ENCODE data around the gene CADM2.

Gene CADM2

DNA sequence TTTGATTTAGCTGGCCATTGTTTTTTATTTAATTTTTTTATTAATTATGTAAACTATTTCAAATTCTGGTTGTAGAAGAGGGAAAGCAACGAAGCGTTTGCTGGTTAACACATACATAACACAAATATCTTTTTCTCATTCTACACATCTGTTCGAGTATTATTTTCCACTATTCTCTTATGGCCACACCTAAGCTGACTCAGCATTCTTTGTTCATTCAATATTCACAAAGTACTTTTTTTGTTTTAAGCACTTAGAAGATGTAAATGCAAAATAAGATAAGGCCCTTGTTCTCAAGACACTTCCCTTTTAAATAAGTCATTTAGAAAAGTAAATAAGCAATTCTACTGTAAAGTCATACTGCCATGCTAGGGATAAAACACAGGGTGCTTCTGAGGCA, 45.4 kb downstream of the CADM2 start:
- Mint-ChIP-seq H3K27me3 (no peaks in the 10 kb centered on the region), H3K27ac (no peak overlapping the region), H3K4me1 (ENCODE audit: low read depth) (no peaks in the 10 kb centered on the region), H3K9me3 (ENCODE audit: low read depth) (no peaks in the 10 kb centered on the region), H3K36me3 (no peaks in the 10 kb centered on the region), H3K4me3 (no peak overlapping the region)

DNA sequence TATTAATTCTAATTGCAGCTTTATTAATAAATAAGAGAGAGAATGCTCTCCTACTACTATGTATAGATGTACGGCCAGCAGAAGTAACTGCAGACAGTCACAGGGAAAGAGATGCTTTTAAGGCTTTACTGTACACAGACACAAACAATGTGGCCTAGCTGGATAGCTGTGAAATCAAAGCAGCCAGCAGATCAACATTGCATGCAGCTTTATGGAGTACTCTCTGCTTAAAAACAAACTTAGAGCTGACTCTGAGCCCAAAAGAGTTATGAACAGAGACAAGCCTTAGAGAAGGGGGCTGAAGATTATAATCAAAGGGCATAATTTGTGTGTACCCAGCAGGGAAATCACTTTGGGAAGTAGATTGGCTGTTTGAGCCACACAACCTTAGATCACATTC, 47.2 kb downstream of the CADM2 start:
- Mint-ChIP-seq H3K9me3 (ENCODE audit: low read depth) (peaks cover 5% of the 10 kb centered on the region), H3K4me3 (no peak overlapping the region), H3K27me3 (no peaks in the 10 kb centered on the region), H3K27ac (no peak overlapping the region), H3K4me1 (ENCODE audit: low read depth) (no peaks in the 10 kb centered on the region), H3K36me3 (no peaks in the 10 kb centered on the region)

DNA sequence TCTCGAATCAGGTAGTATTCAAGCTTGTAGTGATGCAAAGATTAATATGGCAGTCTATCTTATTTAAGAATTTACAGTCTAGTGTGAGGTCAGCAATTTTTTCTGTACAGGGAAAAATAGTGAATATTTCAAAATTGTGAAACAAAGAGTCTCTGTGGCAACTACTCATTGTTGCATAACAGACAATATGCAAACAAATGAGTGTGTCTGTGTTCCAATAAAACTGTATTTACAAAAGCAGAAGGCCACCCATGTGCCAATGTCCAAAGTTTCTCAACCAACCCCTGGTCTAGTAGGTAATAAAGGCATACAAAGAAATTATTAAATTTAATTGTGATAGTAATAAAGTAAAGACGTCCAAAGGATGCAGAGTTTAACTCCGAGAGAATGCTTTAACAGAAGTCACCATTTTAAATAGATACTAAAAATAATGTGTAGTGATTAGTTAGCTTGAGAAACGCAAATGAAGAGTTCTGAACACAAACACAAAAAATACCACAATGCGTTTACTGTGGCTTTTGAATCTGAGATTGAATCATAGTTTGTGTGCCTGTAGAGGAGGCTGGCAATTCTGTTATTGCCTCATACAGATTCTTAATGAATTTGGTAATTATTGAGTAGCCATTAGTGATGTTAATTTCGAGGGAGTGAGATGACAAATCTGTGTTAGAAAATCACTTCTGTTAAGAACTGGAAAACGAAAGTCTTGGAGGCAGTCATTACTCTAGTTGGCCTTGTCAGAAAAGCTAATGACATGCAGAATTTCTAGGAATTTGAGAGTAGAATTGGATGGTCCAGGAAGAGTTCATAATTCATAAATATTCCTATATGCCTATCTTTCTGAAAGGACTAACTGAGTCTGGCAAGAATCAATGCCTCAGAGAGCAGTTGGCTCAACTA, 48.7 kb downstream of the CADM2 start:
- H3K36me3 Mint-ChIP-seq: no peaks in the 10 kb centered on the region
- H3K4me3 Mint-ChIP-seq: no peak overlapping the region
- H3K9me3 Mint-ChIP-seq (ENCODE audit: low read depth): peaks cover 5% of the 10 kb centered on the region
- H3K27me3 Mint-ChIP-seq: no peaks in the 10 kb centered on the region
- H3K27ac Mint-ChIP-seq: no peak overlapping the region
- H3K4me1 Mint-ChIP-seq (ENCODE audit: low read depth): no peaks in the 10 kb centered on the region

DNA sequence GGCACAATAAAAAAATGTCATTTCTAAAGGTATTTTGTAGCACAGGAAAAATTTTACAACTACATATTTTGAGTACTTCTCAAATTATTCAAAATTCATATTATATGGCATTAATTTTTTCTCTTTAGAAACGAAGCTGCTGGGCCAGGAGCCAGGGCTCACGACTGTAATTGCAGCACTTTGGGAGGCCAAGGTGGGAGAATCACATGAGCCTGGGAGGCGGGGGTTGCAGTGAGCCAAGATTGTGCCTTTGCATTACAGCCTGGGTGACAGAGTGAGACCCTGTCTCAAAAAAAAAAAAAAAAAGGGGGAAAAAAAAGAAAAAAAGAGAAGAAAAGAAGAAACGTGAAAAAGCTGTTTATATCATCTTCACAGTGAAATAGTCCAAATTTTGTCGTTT, 62.0 kb downstream of the CADM2 start:
- H3K27me3 Mint-ChIP-seq: no peaks in the 10 kb centered on the region
- no peak overlapping the region for H3K27ac Mint-ChIP-seq
- H3K4me3 Mint-ChIP-seq: no peak overlapping the region
- H3K9me3 Mint-ChIP-seq (ENCODE audit: low read depth): peaks cover 15% of the 10 kb centered on the region
- H3K36me3 Mint-ChIP-seq: no peaks in the 10 kb centered on the region
- no peaks in the 10 kb centered on the region for H3K4me1 Mint-ChIP-seq (ENCODE audit: low read depth)

DNA sequence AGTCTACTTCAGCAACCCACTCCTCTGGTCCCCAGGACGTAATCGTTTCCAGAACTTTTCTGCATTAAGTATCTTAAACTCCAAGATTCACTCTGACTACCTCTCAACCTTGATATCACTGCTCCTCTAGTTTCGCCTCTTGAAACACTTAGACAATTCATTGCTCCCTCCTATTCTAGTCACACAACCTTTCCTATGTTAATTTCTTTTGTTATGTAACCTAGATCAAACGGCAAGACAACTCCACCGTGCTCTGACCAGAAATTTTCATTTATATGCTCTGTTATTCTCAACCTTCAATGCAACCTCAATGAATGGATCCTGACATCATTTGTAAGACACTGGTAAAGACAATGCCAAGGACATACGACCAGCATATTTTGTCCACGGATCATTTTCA, 71.3 kb downstream of the CADM2 start:
- no peaks in the 10 kb centered on the region for H3K36me3 Mint-ChIP-seq
- no peak overlapping the region for H3K27ac Mint-ChIP-seq
- no peaks in the 10 kb centered on the region for H3K4me1 Mint-ChIP-seq (ENCODE audit: low read depth)
- no peaks in the 10 kb centered on the region for H3K27me3 Mint-ChIP-seq
- peaks cover 5% of the 10 kb centered on the region for H3K9me3 Mint-ChIP-seq (ENCODE audit: low read depth)
- no peak overlapping the region for H3K4me3 Mint-ChIP-seq

DNA sequence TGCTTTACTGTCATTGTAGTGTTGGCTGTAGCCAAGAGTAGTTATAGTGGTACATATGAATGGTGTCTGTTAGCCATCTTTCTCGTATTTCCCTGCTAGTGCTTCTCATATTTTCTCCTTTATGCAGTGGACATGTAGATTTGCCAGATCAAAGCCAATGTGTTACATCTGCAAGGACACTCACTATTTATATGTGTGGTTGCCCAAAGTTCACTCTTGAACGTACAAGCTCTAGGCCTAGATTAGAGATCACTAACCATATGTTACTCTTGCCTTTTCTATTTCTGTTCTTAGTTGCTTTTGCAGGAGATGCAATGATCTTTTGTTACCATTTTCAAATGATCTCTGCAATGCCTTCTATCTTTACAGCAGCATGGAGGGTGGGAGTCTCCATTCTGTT, 78.4 kb downstream of the CADM2 start:
- peaks cover 5% of the 10 kb centered on the region for H3K9me3 Mint-ChIP-seq (ENCODE audit: low read depth)
- no peaks in the 10 kb centered on the region for H3K27me3 Mint-ChIP-seq
- H3K4me1 Mint-ChIP-seq (ENCODE audit: low read depth): no peaks in the 10 kb centered on the region
- no peaks in the 10 kb centered on the region for H3K36me3 Mint-ChIP-seq
- H3K27ac Mint-ChIP-seq: no peak overlapping the region
- H3K4me3 Mint-ChIP-seq: no peak overlapping the region

DNA sequence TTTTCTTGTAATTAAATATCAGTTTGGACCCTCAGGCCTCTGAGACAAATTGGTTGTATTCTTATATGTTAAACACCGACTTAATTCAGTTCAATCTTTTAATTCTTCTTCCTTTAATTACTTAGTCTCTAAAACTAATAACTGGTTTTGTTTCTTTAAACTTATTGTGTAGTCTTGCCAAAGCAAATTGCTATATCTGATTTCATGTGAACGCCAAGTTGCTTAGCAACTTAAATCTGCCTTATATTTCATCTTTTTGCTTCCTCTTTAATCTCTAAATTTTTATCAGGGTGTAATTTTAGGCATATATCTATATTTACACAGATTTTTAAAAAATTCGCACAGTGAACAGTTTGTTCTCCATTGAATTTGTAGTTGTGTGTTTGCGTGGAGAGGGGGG, 82.2 kb downstream of the CADM2 start:
- Mint-ChIP-seq H3K4me1 (ENCODE audit: low read depth) (no peaks in the 10 kb centered on the region), H3K36me3 (no peaks in the 10 kb centered on the region), H3K9me3 (ENCODE audit: low read depth) (no peaks in the 10 kb centered on the region), H3K4me3 (no peak overlapping the region), H3K27me3 (no peaks in the 10 kb centered on the region), H3K27ac (no peak overlapping the region)

DNA sequence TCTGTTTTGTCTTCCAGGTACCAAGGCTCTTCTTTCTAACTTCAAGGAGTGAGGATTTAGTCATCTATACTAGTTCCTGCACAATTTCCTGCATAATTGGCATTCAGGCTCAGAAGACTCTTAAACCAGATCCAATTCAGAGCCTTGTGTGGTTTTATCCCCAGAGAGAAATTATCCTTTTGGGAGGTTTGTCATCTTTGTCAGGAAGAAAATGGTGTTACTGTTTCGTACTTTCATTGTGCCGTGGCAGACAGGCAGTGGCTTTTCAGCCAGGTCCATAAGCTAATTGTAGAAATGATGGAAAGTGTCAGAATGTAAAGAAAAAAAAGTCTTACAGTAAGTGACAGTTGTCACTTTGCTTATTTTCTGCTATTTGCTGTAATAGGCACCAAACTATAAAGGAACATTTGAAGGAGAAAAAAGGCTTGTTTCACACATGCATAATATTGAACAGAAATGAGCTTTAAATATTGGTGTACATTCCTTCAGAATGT, 82.8 kb downstream of the CADM2 start:
- Mint-ChIP-seq H3K27me3 (no peaks in the 10 kb centered on the region), H3K4me1 (ENCODE audit: low read depth) (no peaks in the 10 kb centered on the region), H3K9me3 (ENCODE audit: low read depth) (no peaks in the 10 kb centered on the region), H3K27ac (no peak overlapping the region), H3K36me3 (no peaks in the 10 kb centered on the region), H3K4me3 (no peak overlapping the region)

DNA sequence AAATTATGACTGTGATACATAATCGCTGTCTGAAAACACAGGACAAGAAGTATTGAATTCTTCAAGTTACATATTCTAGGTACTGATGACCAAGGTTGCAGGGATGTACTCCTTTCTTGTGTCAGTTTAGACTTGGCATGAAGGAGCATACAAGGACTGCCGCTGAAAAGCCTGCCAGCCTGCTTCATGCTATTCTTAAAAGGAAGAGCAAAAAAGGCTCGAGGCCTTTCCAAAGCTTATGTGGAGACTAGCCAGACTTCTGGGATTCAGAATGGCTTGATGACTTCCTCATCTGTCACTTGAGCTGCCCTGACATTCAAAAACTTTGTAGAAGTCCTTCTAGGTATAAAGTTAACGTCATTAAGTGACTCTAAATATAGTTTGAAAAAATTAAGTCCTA, 92.0 kb downstream of the CADM2 start:
- H3K4me3 Mint-ChIP-seq: no peak overlapping the region
- peaks cover 6% of the 10 kb centered on the region for H3K9me3 Mint-ChIP-seq (ENCODE audit: low read depth)
- H3K27ac Mint-ChIP-seq: no peak overlapping the region
- no peaks in the 10 kb centered on the region for H3K4me1 Mint-ChIP-seq (ENCODE audit: low read depth)
- no peaks in the 10 kb centered on the region for H3K36me3 Mint-ChIP-seq
- no peaks in the 10 kb centered on the region for H3K27me3 Mint-ChIP-seq

DNA sequence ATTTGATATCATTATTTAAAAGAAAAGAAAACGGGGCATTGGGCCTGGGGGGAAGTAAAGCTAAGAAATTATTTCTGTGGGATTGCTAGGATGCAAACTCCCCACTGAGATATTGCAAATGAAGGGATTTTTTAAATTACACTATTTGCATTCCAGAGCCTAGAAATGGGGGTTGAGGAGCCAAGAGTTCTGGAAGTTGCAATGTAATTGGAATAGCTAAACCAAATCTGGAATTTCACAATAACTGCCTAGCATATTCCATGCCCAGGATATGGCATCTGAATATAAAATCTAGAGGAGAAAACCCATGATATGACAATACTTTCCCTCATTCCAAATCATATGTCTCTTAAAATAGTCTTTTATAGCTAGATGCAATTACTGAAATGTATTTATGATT, 93.0 kb downstream of the CADM2 start:
- Mint-ChIP-seq H3K4me1 (ENCODE audit: low read depth) (no peaks in the 10 kb centered on the region), H3K27me3 (no peaks in the 10 kb centered on the region), H3K27ac (no peak overlapping the region), H3K4me3 (no peak overlapping the region), H3K9me3 (ENCODE audit: low read depth) (peaks cover 8% of the 10 kb centered on the region), H3K36me3 (no peaks in the 10 kb centered on the region)

DNA sequence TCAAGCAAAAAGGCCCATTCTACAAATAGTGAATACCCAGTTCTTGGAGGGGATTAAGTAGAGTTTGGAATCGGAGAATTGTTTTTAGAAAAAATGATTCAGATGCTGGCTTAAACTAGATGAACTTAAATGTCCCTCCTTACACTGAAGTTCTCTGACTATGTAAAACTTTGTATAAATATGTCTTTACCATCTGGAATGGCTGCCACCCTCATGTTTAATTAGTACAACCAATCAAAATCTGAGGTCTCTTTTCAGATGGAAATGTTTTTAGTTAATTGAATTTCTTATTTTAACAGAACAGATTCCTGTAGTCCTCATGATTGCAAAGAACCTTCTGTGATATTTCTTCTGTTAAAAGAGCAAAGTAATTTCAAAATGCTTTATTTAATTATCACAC, 94.8 kb downstream of the CADM2 start:
- no peak overlapping the region for H3K4me3 Mint-ChIP-seq
- peaks cover 3% of the 10 kb centered on the region for H3K9me3 Mint-ChIP-seq (ENCODE audit: low read depth)
- no peaks in the 10 kb centered on the region for H3K36me3 Mint-ChIP-seq
- no peaks in the 10 kb centered on the region for H3K4me1 Mint-ChIP-seq (ENCODE audit: low read depth)
- no peaks in the 10 kb centered on the region for H3K27me3 Mint-ChIP-seq
- H3K27ac Mint-ChIP-seq: no peak overlapping the region

DNA sequence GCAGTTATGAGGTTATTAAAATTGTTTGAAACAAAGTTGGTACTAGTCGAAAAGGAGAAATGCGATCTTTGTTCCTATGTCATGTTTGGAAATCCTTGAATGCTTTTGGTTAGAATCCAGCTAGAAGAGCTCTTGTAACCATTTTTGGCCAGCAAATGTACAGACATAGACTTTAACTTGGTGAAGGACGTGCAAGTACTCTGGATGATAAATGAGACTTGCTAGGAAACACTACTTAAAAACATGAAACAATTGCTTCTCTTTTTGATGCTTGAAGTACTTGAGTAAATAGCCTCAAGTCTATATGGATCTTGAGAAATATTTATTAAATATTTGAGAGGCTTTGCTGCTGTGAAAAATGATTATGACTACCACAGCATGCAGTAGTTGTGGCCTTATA, 95.8 kb downstream of the CADM2 start:
- Mint-ChIP-seq H3K4me1 (ENCODE audit: low read depth) (no peaks in the 10 kb centered on the region), H3K27me3 (no peaks in the 10 kb centered on the region), H3K4me3 (no peak overlapping the region), H3K9me3 (ENCODE audit: low read depth) (peaks cover 3% of the 10 kb centered on the region), H3K36me3 (no peaks in the 10 kb centered on the region), H3K27ac (no peak overlapping the region)

DNA sequence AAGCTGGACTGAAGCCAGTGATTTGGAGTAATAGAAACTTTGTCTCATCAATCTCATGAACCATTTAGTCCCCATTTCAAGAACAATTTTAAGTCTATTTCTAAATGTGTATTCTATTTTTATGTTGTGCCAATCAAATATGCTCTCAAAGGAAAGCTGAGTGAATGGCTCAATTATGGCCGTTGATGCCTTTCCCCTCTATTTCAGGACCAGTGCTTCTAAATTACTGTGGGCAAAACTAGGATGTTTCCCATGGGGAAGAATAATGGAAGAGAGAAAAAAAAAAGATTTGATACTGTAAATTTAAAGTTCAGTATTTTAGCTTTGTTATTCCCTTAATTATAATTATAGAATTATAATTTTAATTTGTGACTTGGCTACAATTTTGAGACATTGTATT, 110.1 kb downstream of the CADM2 start:
- H3K27ac Mint-ChIP-seq: no peak overlapping the region
- H3K36me3 Mint-ChIP-seq: no peaks in the 10 kb centered on the region
- no peak overlapping the region for H3K4me3 Mint-ChIP-seq
- peaks cover 4% of the 10 kb centered on the region for H3K9me3 Mint-ChIP-seq (ENCODE audit: low read depth)
- no peaks in the 10 kb centered on the region for H3K4me1 Mint-ChIP-seq (ENCODE audit: low read depth)
- no peaks in the 10 kb centered on the region for H3K27me3 Mint-ChIP-seq

DNA sequence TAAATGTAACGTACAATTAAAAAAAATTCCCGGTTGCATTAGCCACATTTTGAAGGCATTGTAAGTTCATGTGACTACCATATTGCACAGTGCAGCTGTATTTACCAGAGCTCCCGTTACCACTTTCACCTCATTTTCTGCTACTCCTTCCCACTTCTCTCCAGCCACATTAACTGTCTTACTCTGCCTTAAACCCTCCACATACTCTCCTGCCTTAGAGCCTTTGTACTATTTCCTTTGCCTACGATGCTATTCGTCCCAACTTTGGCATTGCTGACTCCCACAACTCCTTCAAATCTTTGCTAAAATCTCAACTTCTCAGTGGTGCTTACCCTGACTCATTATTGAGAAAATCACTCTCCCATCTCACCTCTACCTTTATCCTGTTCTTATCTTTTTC, 115.2 kb downstream of the CADM2 start:
- no peaks in the 10 kb centered on the region for H3K4me1 Mint-ChIP-seq (ENCODE audit: low read depth)
- H3K4me3 Mint-ChIP-seq: no peak overlapping the region
- H3K27me3 Mint-ChIP-seq: no peaks in the 10 kb centered on the region
- no peaks in the 10 kb centered on the region for H3K36me3 Mint-ChIP-seq
- H3K9me3 Mint-ChIP-seq (ENCODE audit: low read depth): no peaks in the 10 kb centered on the region
- no peak overlapping the region for H3K27ac Mint-ChIP-seq

DNA sequence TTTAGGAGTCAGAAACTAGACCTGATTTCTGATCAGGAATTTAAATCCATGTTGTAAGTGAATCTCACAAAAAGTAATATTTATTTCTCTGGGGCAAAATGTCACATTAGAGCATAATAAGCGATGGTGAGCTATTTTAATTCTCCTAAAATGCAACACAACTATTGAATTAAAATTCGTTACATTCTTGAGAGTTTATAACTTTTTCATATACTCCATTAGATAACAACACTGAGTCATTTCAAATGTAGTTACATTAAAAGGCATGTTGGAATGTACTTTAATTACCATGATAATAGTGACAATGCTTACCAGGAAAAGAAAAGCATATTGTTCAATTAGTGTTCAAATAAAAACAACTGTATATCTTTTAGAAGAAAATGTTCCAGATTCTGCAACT, 116.9 kb downstream of the CADM2 start:
- Mint-ChIP-seq H3K27ac (no peak overlapping the region), H3K4me3 (no peak overlapping the region), H3K9me3 (ENCODE audit: low read depth) (no peaks in the 10 kb centered on the region), H3K27me3 (no peaks in the 10 kb centered on the region), H3K36me3 (no peaks in the 10 kb centered on the region), H3K4me1 (ENCODE audit: low read depth) (no peaks in the 10 kb centered on the region)

DNA sequence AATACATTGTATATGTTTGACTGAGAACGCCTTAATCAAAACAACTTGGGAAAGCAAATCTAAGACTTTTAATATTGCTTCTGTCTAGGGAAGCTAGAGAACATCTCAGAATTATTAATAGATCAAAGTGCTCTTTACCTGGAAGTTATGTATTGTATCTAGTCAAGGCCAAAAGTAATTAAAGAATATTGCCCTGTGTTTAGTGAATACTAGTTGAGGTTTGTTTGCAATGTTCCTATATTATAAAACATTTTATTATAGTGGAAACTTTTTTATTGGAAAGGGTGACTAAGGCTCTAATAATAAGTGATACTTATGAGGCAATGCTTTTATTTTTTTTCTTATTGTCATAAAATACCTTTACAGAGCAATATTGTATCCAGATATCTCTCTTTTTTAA, 118.2 kb downstream of the CADM2 start:
- Mint-ChIP-seq H3K9me3 (ENCODE audit: low read depth) (no peaks in the 10 kb centered on the region), H3K36me3 (no peaks in the 10 kb centered on the region), H3K27me3 (no peaks in the 10 kb centered on the region), H3K4me1 (ENCODE audit: low read depth) (no peaks in the 10 kb centered on the region), H3K4me3 (no peak overlapping the region), H3K27ac (no peak overlapping the region)
